HG03575 (cell line): ENCODE results near the gene EPB41L5.
"Not testable (repeated sequence)": the region's sequence is repeated elsewhere in the genome, so short reads cannot be mapped to it uniquely, and the experiment has no call there.

Experiments used
- ATAC-seq: cut with Tn5 transposase; IDR thresholded peaks from one replicate; pipeline ENCODE4 v1.9.1; 2021; ENCODE audit not compliant: unreplicated experiment, insufficient number of reproducible peaks, low FRiP score; ENCODE audit errors: extremely low read depth

Gene EPB41L5

GRCh38 chr2:120075545-120075944 lies 62.7 kb downstream of the EPB41L5 start:
- ATAC-seq, result no peak

DNA sequence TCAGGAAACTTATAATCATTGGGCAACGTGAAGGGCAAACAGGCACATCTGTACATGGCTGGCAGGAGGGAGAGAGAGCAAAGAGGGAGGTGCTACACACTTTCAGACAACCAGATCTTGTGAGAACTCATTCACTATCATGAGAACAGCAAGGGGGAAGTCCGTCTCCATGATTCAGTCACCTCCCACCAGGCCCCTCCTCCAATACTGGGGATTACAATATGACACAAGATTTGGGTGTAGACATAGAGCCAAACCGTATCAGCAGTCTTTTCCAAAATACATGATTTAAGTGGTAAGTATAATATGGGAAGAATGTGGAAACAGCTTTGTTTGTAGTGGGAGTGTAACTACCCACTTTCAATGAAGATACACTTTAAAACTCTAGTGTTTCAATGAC lies 65.0 kb downstream of the EPB41L5 start:
- no peak for ATAC-seq

DNA sequence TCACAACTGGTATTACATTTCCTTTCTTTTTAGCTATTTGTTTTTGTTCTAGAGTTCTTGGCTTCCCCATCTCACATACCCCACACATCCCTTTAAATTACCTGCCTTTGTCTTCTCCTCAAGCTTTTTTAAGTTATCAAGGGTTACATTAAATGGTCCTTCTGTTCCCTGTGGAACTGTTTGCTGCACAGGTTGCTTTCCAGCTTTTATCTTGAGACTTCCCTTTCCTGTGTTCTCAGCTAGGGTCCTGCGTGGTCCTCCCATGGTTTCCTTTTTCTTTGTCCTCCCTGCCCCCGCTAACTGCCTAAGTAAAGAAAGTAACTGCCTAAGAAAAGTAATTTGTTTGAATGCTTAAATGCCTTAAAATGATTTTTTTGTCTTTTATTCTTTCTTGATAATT lies 66.8 kb downstream of the EPB41L5 start:
- ATAC-seq, result no peak

- ATAC-seq, result no peak
Measured at GRCh38 chr2:120091436-120091835, 78.6 kb downstream of the EPB41L5 start.

DNA sequence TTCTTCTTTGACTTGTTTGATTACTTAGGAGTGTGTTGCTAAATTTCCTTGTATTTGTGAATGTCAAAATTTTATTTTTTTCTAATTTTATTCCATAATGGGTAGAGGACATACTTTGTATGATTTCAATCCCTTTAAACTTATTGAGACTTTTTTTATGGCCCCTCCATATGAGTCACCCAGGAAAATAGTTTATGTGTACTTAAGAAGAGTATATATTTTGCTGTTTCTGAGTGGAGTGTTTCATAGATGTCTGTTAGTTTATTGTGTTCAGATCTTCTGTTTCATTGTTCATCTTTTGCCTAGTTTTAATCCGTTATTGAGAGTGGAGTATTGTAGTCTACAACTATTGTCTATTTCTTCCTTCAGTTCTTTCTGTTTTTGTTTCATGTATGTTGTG lies 81.9 kb downstream of the EPB41L5 start:
- ATAC-seq, result no peak

DNA sequence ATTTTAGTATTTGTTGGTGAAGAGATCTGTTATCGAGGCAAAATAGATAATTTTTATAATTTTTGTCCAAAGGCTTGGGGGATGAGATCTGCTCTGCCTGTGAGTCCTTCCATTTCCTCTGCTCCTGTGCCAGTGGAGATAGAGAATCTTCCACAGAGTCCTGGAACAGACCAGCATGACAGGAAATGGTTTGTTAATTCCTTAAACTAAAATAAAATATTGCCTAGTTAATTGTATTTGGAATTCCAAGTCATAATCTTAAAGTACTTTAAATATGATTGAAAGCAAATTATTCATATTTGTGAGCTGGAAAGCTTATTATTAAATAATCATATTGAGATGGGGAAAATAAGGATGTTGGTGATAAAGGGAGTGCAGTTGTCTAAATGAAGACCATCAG lies 87.8 kb downstream of the EPB41L5 start:
- no peak for ATAC-seq

GRCh38 chr2:120103723-120104467 lies 91.0 kb downstream of the EPB41L5 start:
- ATAC-seq, result no peak

GRCh38 chr2:120104772-120105171 lies 91.9 kb downstream of the EPB41L5 start:
- ATAC-seq, result no peak

GRCh38 chr2:120105360-120105759 lies 92.5 kb downstream of the EPB41L5 start:
- ATAC-seq, result peak; percentile 68

DNA sequence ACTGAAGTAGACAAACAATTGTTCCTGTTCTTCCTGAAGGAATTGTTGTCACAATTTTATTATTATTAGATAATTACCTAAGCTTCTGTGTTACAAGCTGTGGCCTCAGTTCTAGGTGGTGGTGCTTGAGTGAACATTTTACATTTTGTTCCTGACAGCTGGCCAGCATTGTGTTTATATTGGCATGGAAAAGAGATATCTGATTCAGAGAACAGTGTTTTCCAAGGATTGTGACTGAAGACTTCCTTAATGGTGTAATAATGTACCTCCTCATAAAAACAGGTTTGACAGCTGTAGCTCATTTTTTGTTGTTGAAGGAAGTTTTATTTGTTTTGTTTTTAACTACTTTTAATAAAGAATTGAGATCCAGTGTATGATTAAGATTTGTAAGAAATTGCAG lies 95.2 kb downstream of the EPB41L5 start:
- no peak for ATAC-seq

- ATAC-seq, result no peak
Measured at GRCh38 chr2:120108749-120109148, 95.9 kb downstream of the EPB41L5 start.

- no peak for ATAC-seq
Measured at GRCh38 chr2:120109186-120110061, 96.5 kb downstream of the EPB41L5 start.

- no peak for ATAC-seq
Measured at GRCh38 chr2:120110062-120110362, 97.1 kb downstream of the EPB41L5 start.

DNA sequence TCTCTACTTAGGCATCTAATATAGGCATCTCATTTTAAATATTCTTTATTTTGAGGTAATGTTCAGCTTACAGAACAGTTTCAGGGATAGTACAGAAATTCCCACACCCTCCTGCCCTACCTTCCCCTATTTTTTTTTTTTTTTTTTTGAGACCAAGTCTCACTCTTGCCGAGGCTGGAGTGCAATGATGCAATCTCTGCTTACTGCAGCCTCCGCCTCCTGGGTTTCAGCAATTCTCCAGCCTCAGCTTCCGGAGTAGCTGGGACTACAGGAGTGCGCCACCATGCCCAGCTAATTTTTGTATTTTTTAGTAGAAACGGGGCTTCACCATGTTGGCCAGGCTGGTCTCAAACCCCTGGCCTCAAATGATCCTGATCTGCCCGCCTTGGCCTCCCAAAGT lies 97.6 kb downstream of the EPB41L5 start:
- no peak for ATAC-seq

DNA sequence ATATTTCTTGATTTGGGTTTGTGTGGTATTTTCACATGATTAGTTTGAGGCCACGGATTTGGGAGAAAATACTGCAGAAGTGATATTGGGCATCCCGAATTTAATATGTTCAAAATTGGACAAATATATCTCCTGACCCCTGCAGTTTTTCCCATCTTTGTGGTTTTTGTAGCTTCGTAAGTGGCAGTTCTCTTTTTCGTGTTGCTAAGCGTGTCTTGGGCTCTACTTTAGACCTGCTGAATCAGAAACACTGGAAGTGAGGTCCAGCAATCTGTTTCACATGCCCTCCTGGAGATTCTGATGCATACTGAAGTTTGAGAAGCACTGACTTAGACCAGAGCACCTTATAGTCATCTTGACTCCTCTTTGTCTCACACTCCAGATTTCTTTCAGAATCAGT lies 98.3 kb downstream of the EPB41L5 start:
- ATAC-seq, result no peak

DNA sequence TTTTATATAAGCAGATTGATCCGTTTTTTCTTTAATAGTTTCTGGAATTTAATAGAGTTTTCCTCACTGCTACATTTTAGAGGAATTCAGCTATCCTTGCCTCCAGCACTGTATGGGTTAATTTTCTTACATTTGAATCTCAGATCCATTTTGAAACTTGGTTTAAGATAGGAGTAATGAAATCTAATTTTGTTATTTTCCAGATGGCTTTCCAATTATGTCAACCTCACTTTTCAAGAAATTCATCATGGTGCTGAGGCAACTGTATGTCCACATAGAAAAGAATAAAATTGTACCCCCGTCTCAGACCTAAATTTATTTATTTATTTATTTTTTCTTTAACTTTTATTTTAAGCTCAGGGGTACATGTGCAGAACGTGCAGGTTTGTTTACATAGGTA lies 105.1 kb downstream of the EPB41L5 start:
- no peak for ATAC-seq

- ATAC-seq, result no peak
Measured at GRCh38 chr2:120118471-120118870, 105.6 kb downstream of the EPB41L5 start.

DNA sequence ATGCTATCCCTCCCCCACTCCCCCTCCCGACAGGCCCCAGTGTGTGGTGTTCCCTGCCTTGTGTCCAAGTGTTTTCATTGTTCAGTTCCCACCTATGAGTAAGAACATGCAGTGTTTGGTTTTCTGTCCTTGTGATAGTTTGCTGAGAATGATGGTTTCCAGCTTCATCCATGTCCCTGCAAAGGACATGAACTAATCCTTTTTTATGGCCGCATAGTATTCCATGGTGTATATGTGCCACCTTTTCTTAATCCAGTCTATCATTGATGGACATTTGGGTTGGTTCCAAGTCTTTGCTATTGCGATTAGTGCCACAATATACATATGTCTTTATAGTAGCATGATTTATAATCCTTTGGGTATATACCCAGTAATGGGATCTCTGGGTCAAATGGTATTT lies 108.5 kb downstream of the EPB41L5 start:
- not testable (repeated sequence) for ATAC-seq

DNA sequence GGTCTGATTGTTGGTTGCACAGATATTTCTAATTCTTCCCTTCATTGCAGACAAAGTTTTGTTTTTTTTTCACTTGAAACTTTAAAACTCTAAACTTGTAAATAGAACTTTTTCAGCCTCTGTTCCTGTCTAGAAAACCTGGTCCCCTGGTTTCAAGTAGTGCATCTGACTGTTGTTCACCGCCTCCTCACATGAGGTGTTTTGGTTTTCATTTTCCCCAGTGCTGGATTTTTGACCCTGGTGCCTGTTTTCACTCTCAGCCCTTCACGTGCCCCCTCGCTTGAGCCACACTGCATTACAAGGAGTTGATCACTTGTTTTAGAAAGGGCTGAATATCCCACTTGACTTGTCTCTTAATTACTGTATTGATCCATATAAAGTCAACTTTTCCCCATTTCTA lies 110.2 kb downstream of the EPB41L5 start:
- ATAC-seq, result no peak

DNA sequence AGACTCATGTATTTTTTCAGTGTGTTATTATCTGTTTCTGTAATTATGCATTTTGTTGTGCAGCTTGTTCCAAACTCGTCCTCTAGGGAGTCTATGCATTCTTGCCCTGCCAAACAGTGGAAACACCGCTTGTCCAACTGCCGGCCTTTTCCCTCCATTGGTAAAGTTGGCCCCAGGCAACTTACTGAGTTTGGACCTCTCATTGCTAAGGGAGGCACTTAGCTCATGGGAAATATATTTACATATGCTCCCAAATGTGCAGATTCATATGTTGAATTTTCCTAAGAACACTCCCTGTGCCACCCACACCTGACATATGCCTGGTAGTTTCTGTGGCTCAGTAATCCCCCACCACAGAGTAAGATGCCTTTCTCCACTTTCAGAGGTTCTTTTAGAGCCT lies 112.3 kb downstream of the EPB41L5 start:
- ATAC-seq, result no peak
